Esophagus squamous epithelium (tissue), 4 donors: ENCODE measurements around the gene C14orf180.

Experiments used
- POLR2A ChIP-seq, 4 donors: fragments of 450-650 bp; IDR thresholded peaks; one replicate each; pipeline ENCODE4 v1.6.1; 2017; ENCODE audit warnings: antibody characterized with exemption in 4 of 4, mild to moderate bottlenecking in 4 of 4, moderate library complexity in 3 of 4
- TF ChIP-seq, protein P1 (sequence below), 6 experiments: fragments of 450-650 bp in 4 of 6; fragments of 200-600 bp in 2 of 6; sonication (generic) in 2 of 6; IDR thresholded peaks; one replicate each; pipeline ENCODE4 v1.5.1; 2016 to 2019; ENCODE audit warnings: antibody characterized with exemption in 6 of 6, mild to moderate bottlenecking in 4 of 6, moderate library complexity in 4 of 6

DNA sequence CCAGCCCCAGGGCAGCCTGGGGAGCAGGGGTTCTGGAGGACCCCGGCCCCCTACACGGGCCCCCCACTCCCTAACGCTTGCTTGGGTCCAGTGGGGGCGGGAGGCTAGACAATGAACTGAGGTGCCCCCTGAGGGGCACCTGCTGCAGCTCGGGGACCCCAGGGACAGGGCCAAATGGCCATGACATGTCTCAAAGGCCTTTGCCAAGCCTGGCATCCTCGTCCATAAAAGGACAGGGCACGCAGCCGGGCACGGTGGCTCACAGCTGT lies 11.7 kb upstream of the C14orf180 start:
- no peak for TF ChIP-seq POLR2A (IDR thresholded peaks at IDR 0.05)
- TF ChIP-seq, protein P1, sequence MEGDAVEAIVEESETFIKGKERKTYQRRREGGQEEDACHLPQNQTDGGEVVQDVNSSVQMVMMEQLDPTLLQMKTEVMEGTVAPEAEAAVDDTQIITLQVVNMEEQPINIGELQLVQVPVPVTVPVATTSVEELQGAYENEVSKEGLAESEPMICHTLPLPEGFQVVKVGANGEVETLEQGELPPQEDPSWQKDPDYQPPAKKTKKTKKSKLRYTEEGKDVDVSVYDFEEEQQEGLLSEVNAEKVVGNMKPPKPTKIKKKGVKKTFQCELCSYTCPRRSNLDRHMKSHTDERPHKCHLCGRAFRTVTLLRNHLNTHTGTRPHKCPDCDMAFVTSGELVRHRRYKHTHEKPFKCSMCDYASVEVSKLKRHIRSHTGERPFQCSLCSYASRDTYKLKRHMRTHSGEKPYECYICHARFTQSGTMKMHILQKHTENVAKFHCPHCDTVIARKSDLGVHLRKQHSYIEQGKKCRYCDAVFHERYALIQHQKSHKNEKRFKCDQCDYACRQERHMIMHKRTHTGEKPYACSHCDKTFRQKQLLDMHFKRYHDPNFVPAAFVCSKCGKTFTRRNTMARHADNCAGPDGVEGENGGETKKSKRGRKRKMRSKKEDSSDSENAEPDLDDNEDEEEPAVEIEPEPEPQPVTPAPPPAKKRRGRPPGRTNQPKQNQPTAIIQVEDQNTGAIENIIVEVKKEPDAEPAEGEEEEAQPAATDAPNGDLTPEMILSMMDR (IDR thresholded peaks at IDR 0.05): no peak
